Stimulated activated CD8-positive, alpha-beta memory T cell treated with anti-CD3 and anti-CD28 coated beads, Interleukin-2, amount 100 ng/mL, for 48 hours (primary cell): Measurements from ENCODE around the gene MYBPC2.
"Not testable (repeated sequence)": the region's sequence is repeated elsewhere in the genome, so short reads cannot be mapped to it uniquely, and the experiment has no call there.

ENCODE experiments used
- DNase-seq, 2 donors: peaks; one replicate each; pipeline ENCODE4 v3.0.0-alpha.2; 2020; ENCODE audit warnings: low read depth in 2 of 2

The MYBPC2 gene

DNA sequence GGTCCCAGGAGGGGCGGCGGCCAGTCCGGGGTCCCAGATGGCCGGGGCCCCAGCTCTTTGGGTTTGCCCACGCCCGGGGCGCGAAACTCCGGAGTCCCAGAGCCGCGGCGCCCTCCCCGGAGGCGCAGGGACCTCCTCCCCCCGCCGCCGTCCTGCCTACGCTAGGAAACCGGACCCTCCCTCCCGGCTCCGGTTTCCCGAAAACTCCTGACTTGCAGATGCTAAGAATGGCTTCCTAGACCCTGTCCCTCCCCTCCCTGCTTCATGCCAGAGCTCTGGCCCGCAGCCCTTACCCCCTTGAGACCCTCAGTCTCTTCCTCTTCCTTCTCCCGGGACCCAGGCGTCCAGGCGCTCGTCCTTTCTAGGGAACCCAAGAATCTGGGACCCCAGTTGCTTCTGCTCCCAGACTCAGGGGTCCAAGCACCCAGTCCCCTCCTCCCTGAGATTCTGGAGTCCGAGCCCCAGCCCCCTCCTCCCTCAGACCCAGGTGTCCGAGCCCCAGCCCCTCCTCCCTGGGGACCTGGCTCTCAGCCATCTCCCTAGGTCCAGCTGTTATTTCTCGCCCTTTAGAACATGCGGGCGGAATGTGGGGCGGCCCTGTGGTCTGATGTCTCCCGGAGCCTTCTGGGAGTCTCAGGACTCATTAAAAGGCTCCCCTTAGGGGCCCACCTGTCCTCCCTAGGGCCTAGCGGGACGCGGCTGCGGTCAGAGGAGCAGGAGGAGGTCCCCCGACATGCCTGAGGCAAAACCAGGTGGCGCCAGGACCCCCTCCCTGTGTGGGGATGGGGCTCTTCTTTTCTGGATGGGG is at the start of gene MYBPC2:
MYBPC2 (plus strand) TSS at position 672 of the 808 bp plus-strand sequence; CDS start at position 734, 62 bp downstream.
- DNase-seq: no peak

DNA sequence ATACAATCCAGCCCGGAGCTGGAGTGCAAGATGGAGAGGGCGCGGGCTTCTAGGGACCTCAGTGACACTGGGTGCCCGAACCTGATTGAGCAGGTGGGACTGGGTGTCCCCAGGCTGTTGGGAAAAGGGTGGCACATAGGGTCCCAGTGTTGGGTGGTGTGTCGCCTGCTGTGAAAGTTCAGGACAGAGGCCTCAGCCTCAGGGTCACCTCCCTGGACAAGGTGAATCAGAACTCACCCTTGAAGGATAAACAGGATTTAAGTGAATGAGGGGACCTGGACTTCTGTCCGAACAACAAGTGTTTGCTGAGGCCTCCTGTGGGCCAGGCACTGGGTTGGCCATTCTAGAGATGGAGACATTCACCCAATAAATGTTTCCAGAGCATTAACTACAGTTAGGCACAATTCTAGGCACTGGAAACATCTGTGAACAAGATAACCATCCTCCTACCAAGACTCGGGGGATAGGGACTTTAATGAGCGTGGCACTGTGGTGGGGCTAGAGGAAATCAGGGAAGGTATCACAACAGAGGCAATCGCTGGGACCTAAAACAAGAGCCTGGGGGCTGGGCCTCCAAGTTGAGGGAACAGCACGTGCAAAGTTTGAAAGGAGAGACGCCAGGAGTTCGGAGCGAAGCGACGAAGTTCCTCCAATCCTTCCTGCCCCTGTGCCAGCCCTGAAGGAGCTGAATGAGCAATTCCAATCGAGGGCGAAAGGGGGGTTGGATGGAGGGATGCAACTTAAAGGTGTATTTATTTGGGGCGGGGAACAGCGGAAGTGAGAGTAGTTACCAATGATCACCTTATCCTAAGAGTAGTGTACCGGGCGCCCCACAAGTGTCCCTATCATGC is 49.5 kb upstream of the MYBPC2 start:
- no peak for DNase-seq

DNA sequence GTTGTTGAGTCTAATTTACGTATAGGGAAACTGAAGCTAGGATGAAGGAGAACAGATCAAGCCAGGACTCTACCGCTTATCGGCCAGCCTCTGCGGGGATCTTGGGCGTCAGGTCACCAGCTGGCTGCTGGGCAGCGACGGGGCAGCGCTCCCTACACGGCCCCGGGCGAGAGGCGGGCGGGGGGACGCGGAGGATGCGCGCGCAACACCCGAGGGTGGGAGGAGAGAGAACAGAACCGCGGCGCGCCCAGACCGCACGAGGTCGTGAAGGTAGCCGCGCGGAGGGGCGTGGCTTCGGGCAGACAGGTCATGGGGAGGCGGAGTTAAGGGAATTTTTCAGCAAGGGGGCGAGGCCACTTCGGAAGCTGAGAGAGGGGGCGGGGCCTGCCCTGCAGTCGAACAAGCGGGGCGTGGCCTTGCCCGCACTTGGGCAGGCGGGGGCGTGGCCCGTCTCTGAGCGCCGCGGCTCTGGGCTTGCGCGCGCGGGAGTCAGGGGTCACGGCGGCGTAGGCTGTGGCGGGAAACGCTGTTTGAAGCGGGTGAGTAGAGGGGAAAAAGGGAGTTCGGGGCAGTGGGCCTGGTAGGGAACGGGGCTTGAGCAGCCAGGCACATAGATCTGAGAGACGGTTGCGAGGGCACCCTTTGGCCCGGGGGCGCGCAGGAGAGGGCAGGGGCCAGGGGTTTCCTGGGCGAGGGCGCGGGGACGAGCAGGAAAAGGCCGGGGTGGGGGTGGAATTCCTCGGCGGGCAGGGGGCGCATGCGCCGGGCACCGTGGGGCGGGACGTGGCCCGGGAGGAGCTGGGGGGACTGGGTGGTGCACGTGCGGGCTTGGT is 48.6 kb upstream of the MYBPC2 start, which contains the start of gene POLD1:
POLD1 (plus strand) TSS at position 496 of the 833 bp plus-strand sequence. CDS start 14,505 bp downstream, outside the sequence.
- DNase-seq: peak; percentile 99

DNA sequence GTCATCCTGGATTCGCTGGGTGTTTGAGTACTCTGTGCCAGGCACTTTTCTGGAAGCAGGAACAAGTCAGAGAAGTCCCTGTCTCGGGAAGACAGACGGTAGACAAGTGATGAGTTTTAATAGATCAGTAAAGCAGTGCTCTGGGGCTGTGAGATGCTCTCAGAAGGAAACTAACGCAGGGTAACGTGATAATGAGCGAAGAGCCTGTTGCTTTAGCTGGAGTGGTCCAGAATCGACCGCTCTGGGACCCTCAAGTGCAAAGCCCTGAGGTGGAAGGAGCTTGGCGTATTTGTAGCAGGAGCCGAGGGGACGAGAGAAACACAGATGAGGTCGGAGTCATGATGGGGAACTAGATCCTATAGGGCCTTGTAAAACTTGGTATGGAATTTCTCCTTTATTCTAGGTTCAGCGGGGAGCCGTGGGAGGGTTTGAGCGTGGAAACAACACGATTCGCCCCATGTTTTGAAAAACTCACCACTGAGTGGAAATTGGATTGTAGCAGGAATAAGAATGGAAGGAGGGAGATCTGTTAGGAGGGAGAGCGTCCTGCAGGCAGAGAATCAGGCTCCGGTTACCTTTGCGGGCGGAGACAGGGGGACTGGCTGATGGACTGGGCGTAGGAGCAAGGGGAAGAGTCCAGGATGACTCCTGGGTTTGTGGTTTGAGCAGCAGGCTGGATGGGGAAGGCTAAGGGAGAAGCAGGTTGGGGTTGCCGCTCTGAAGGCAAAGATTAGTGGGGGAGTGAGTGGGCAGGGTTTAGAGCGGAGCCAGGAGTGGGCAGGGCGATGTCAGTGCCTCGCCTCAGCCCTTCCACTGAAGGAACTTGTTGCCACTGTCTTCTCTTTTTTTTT is 47.8 kb upstream of the MYBPC2 start:
- no peak for DNase-seq

DNA sequence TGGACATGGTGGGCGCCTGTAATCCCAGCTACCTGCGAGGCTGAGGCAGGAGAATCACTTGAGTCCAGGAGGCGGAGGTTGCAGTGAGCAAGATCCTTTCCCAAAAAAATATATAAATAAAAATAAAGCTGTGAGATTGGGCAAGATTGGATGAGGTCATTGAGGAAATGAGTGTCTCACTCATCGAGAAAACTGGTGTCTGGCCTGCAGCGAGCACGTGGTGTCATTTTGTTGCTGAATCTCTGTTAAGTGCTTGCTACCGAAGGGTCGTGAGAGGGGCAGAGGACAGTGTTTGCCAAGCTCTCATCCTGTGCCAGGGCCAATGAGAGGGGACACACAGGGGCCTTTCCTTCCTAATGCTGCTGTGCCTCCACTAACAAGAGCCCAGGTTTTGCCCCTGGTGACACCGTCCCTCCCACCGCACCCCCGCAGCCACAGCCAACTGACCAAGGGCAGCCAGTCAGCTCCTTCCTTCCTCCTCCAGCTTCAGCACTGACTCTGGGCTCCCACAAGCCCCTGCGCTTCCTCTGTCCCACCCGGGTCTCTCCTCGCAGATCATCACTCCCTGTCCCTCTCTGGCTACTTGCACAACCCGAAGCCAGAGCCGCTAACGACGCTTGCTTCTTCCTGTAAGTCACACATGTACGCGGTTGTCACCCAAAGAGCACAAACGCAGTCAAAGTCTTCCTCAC is 45.4 kb upstream of the MYBPC2 start:
- no peak for DNase-seq

DNA sequence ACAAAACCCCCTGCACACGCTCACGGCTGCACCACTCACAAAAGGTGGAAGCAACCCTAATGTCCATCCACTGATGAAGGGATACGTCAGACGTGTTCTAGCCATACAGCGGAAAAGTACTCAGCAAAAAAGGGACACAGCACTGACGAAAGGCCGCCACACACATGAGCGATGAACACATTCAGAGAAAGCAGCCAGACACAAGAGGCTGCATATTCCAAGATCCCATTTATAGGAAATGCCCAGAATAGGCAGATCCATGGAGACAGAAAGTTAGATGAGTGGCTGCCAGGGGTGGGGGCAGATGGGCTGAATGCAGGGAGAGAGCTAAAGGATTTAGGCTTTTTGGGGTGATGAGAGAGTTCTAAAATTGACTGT is 44.8 kb upstream of the MYBPC2 start:
- DNase-seq: no peak

DNA sequence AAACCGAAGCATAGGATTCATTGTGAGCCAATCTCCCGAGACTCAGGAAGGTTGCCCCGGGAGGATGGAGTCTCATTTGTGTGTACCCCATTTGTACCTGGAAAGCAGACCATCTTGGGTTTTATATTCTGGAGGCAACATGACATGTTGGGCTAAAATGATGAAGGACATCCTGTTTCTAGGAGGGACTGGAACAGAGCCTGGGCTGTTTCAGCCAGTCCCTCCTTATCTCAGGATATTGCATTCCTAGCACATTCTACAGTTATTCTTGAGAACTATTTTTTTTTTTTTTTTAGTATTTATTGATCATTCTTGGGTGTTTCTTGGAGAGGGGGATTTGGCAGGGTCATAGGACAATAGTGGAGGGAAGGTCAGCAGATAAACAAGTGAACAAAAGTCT is 42.4 kb upstream of the MYBPC2 start:
- DNase-seq: not testable (repeated sequence)

DNA sequence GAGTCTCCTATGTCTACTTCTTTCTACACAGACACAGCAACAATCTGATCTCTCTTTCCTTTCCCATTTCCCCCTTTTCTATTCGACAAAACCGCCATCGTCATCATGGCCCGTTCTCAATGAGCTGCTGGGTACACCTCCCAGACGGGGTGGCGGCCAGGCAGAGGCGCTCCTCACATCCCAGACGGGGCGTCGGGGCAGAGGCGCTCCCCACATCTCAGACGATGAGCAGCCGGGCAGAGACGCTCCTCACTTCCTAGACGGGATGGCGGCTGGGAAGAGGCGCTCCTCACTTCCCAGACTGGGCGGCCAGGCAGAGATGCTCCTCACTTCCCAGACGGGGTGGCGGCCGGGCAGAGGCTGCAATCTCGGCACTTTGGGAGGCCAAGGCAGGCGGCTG is 41.7 kb upstream of the MYBPC2 start:
- not testable (repeated sequence) for DNase-seq

DNA sequence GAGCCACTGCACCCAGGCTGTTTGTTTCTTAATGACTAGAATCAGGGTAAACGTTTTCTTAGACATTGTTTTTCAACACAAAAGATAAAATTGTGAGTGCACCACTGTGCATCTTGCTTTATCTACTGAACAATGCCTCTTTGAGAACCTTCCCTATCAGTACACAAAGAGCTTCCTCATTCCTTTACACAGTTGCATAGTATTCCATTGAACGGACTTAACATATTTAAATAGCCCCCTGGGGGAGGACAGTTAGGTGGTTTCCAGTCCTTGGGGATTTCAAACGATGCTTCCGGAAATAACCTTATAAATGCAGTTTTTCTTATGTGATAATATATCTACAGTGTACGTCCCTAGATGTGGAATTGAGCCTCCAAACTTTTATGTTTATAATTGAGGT is 39.9 kb upstream of the MYBPC2 start:
- no peak for DNase-seq

DNA sequence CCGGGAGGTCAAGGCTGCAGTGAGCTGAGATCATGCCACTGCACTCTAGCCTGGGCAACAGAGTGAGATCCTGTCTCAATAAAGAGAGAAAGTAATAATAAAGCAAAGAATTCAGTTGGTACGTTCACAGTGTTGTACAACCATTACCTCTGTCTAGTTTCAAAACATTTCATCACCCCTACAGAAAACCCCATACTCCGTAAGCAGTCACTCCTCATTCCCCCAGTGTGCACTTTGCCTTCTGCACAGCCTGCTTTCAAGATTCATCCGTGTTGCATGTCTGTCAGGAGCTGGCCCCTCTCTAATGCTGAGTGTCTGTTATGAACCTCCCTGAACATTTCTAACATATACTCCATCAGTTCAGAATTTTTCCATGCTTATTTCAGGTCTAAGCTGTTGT is 39.1 kb upstream of the MYBPC2 start:
- DNase-seq: no peak

DNA sequence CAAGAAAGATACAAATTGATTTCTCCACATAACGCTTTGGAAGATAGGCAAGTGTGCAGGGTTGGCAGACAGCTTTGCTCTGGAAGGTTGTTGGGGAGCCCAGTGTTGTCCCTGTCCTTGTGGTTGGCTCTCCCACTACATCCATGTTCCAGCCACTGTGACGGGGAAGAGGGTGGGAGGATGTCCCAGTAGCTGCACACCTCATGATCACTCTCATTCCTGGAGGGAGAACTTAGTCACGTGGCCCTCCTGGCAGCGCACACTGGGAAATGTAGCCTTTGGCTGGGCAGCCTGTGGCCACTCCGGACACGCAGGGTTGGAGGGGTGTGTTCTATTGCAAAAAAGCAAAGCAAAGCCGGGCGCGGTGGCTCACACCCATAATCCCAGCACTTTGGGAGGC is 38.7 kb upstream of the MYBPC2 start:
- no peak for DNase-seq

DNA sequence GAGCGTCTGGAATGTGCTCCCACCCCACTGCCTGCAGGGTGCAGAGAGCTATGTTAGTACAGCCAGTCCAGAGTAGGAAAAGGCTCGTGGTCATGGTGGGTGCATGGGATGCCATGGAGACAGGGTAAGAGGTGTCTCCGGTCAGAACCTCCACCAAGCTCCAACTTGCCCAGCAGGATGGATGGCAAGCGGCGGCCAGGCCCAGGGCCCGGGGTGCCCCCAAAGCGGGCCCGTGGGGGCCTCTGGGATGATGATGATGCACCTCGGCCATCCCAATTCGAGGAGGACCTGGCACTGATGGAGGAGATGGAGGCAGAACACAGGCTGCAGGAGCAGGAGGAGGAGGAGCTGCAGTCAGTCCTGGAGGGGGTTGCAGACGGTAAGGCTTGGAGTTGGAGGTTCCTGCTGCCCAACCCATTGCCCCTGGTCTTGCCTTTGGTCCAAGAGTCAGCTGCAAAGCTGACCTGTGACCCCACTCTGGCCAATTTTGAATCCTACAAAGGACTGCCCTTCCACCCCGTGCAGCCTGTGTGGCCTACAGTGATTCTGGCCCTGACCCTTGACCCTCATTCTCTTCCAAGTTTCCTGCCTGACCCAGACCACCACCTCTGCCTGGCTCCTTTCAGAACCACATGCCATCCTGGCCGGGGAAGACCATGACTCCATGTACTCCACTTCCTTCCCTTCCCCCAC is 33.9 kb upstream of the MYBPC2 start:
- no peak for DNase-seq

DNA sequence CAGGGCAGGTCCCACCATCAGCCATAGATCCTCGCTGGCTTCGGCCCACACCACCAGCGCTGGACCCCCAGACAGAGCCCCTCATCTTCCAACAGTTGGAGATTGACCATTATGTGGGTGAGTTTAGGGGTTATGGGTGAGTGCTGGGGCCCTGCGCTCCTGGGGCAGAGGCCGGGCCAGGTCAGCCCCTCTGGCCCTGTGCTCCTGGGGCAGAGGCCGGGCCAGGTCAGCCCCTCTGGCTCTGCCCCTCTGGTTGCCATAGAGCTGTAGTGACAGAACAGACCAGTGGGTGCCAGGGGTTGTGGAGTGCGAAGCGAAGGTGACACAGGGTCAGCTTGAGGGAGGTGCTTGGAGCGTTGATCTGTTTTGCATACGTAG is 33.3 kb upstream of the MYBPC2 start:
- DNase-seq: no peak

DNA sequence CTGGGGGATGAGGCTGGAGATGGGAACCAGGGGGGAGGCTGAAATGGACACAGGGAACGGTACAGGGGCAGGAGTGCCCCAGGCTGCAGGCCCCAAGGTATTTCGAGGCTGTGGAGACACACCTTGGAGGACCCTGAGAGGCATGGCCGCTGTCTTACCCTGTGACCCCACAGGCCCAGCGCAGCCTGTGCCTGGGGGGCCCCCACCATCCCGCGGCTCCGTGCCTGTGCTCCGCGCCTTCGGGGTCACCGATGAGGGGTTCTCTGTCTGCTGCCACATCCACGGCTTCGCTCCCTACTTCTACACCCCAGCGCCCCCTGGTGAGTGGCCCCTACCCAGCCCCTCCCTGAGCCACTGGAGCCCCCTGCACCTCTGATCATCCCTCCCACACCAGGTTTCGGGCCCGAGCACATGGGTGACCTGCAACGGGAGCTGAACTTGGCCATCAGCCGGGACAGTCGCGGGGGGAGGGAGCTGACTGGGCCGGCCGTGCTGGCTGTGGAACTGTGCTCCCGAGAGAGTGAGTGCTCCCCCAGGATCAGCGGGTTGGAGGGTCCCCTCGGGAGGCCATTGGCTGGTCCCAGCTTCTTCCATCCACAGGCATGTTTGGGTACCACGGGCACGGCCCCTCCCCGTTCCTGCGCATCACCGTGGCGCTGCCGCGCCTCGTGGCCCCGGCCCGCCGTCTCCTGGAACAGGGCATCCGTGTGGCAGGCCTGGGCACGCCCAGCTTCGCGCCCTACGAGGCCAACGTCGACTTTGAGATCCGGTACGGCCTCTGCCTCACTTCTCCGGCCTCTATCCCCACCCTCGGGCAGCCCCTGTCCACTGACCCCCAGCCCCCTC is 30.9 kb upstream of the MYBPC2 start:
- DNase-seq: no peak

DNA sequence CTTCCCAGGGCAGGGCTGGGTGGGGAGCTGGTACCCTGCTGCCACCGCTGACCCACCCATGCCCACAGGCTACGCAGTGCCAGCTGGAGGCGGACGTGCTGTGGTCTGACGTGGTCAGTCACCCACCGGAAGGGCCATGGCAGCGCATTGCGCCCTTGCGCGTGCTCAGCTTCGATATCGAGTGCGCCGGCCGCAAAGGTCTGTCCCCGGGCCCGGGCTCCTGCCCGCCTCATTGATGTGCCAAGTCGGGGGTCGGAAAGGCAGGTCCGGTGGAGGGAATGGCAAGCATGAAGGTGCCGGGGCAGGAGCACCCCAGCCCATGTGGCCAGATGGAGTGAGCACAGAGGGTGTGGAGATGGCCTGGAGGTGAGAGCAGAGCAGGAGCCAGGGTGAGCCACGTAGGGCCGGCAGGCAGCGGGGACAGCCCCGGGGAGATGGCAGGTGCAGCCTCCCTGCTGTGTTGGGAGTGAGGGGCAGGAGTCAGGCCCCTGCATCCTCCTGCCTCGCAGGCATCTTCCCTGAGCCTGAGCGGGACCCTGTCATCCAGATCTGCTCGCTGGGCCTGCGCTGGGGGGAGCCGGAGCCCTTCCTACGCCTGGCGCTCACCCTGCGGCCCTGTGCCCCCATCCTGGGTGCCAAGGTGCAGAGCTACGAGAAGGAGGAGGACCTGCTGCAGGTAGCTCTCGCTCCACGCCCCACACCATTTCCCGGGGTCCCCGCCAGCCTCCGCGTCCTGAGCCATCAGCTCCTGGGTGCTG is 30.0 kb upstream of the MYBPC2 start:
- no peak for DNase-seq

DNA sequence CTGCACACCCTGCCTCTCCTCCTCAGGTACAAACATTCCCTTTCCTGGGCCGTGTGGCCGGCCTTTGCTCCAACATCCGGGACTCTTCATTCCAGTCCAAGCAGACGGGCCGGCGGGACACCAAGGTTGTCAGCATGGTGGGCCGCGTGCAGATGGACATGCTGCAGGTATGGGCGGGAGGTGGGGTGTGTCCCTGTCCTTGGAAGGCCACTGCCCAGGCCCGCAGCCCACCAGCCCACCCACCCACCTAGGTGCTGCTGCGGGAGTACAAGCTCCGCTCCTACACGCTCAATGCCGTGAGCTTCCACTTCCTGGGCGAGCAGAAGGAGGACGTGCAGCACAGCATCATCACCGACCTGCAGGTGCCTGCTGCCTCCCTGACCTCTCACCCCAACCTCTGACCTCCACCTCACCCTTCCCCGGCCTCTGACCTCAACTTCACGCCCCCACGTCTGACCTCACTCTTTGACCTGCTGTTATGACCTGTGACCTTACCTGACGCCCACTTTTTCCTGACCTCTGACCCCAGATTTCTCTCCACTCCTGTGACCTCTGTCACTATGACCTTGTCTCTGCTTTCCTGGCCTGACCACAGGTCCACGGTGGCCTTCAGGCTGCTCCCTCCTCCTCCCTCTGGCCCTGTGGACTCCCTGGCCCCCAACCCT is 26.4 kb upstream of the MYBPC2 start:
- DNase-seq: no peak

DNA sequence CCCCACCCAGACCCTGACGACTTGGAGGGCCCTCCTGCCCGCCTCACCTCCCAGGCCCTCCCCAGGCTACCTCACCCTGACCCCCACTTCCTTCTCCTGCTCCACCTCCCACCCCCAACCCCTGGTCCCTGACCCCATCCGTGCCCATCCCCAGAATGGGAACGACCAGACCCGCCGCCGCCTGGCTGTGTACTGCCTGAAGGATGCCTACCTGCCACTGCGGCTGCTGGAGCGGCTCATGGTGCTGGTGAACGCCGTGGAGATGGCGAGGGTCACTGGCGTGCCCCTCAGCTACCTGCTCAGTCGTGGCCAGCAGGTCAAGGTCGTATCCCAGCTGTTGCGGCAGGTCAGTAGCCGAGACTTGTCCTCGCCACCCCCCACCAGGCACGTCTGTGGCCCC is 25.9 kb upstream of the MYBPC2 start:
- no peak for DNase-seq

DNA sequence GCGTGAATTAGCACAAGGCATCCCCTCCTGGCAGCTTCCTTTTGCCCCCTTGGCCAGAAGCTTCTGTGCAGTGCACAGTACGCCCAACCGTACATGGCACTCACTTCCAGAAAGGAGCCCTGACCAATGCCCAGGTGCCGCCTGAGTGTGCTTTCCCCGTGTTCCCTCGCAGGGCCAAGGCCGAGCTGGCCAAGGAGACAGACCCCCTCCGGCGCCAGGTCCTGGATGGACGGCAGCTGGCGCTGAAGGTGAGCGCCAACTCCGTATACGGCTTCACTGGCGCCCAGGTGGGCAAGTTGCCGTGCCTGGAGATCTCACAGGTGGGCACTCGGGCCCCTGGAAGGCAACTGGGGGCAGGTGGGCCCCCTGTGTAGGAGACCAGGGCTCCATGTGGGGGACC is 23.3 kb upstream of the MYBPC2 start:
- no peak for DNase-seq
